Stimulated activated naive CD4-positive, alpha-beta T cell treated with Interleukin-2 at 50 U/mL for 16 hours (primary cell): ENCODE data around the gene ASF1A.
A peak's percentile ranks its signal among the peaks of the same experiment; 100 is the strongest.

ENCODE experiments used
- DNase-seq: peaks from one replicate; lab custom pipeline; 2025; lab: John Stamatoyannopoulos, UW

The ASF1A gene

GRCh38 chr6:118881440-118882313 is 12.3 kb upstream of the ASF1A start:
- DNase-seq: no peak

- no peak for DNase-seq
Measured at GRCh38 chr6:118882314-118882905, 11.5 kb upstream of the ASF1A start.

- no peak for DNase-seq
Measured at GRCh38 chr6:118886641-118887040, 7.3 kb upstream of the ASF1A start.

- no peak for DNase-seq
Measured at GRCh38 chr6:118889163-118889562, 4.8 kb upstream of the ASF1A start.

- DNase-seq: no peak
Measured at GRCh38 chr6:118890997-118891790, 2.8 kb upstream of the ASF1A start.

GRCh38 chr6:118892355-118892991 is 1.5 kb upstream of the ASF1A start:
- no peak for DNase-seq

GRCh38 chr6:118893064-118893806 is 717 bp upstream of the ASF1A start:
- DNase-seq: peak; percentile 39

GRCh38 chr6:118894425-118895260 is 691 bp downstream of the ASF1A start:
- DNase-seq: peak; percentile 61

GRCh38 chr6:118895261-118895560 is 1.3 kb downstream of the ASF1A start:
- DNase-seq: no peak

- DNase-seq: no peak
Measured at GRCh38 chr6:118895859-118896258, 1.9 kb downstream of the ASF1A start.

- DNase-seq: no peak
Measured at GRCh38 chr6:118896339-118897136, 2.6 kb downstream of the ASF1A start.

- no peak for DNase-seq
Measured at GRCh38 chr6:118897386-118897785, 3.4 kb downstream of the ASF1A start.

GRCh38 chr6:118899948-118900347 is 6.0 kb downstream of the ASF1A start:
- DNase-seq: peak; percentile 4

GRCh38 chr6:118902726-118903125 is 8.8 kb downstream of the ASF1A start:
- DNase-seq: no peak

GRCh38 chr6:118903138-118903537 is 9.2 kb downstream of the ASF1A start:
- no peak for DNase-seq

- DNase-seq: no peak
Measured at GRCh38 chr6:118903691-118904090, 9.7 kb downstream of the ASF1A start.

- DNase-seq: no peak
Measured at GRCh38 chr6:118905084-118905483, 11.1 kb downstream of the ASF1A start.

- no peak for DNase-seq
Measured at GRCh38 chr6:118905851-118906250, 11.9 kb downstream of the ASF1A start.

- no peak for DNase-seq
Measured at GRCh38 chr6:118908441-118908840, 14.5 kb downstream of the ASF1A start.

- DNase-seq: no peak
Measured at GRCh38 chr6:118912646-118913045, 18.7 kb downstream of the ASF1A start.
